Heart right ventricle (tissue), 16 donors: Measurements from ENCODE around the gene ITSN1. TPM values are rescaled to one million over a fixed set of nuclear protein-coding genes. Genes with fewer than 3 reads are reported as not detected.
"Not testable (repeated sequence)": the region's sequence is repeated elsewhere in the genome, so short reads cannot be mapped to it uniquely, and the experiment has no call there.

Source experiments
- ATAC-seq, 8 donors: fragments of 200-7000 bp; cut with Tn5 transposase; one replicate each; pipeline ENCODE4 v1.9.1; 2020; ENCODE audit warnings: mild to moderate bottlenecking in 8 of 8, moderate library complexity in 8 of 8, moderate number of reproducible peaks in 1 of 8
- DNase-seq, 2 donors: peaks; one replicate each; pipeline ENCODE4 v3.0.0-alpha.2; 2020
- H3K27ac ChIP-seq, 10 donors: fragments of 200-600 bp; sonication (generic) in 2 of 10; one replicate each; pipeline versions ENCODE4 v1.5.0 to v1.8.0; 2020 to 2022; ENCODE audit warnings: mild to moderate bottlenecking in 3 of 10
- H3K27me3 ChIP-seq, 7 donors: fragments of 200-600 bp; one replicate each; pipeline ENCODE4 v1.8.0; 2021 to 2022; ENCODE audit warnings: mild to moderate bottlenecking in 2 of 7
- H3K36me3 ChIP-seq, 9 donors: fragments of 200-600 bp; sonication (generic) in 1 of 9; one replicate each; pipeline versions ENCODE4 v1.5.0 to v1.8.0; 2020 to 2022; ENCODE audit warnings: mild to moderate bottlenecking in 2 of 9
- H3K4me1 ChIP-seq, 9 donors: fragments of 200-600 bp; sonication (generic) in 1 of 9; one replicate each; pipeline versions ENCODE4 v1.5.0 to v1.8.0; 2020 to 2022; ENCODE audit warnings: mild to moderate bottlenecking in 4 of 9
- H3K4me3 ChIP-seq, 10 donors: fragments of 200-600 bp; sonication (generic) in 2 of 10; one replicate each; pipeline versions ENCODE4 v1.5.0 to v1.8.0; 2020 to 2022; ENCODE audit warnings: mild to moderate bottlenecking in 7 of 10, moderate library complexity in 2 of 10
- H3K9me3 ChIP-seq, 11 donors: fragments of 200-600 bp in 10 of 11; sonication (generic) in 2 of 11; one replicate each; pipeline versions ENCODE4 v1.5.0 to v1.8.0; 2013 to 2022; ENCODE audit warnings: mild to moderate bottlenecking in 2 of 11, control low read depth in 1 of 11, moderate library complexity in 1 of 11
- CTCF ChIP-seq, 9 donors: fragments of 200-600 bp; sonication (generic) in 2 of 9; IDR thresholded peaks; one replicate each; pipeline versions ENCODE4 v1.5.0 to v1.8.0; 2021 to 2022; ENCODE audit warnings: antibody characterized with exemption in 9 of 9, mild to moderate bottlenecking in 5 of 9, moderate library complexity in 1 of 9
- WGBS, 2 donors: extraction: QIAGEN DNeasy Blood & Tissue Kit; methylation state at CpG; one replicate each; pipeline ENCODE4 v1.1.7; 2013; ENCODE audit warnings: inconsistent platforms in 1 of 2; 5-methylcytosine and 5-hydroxymethylcytosine counted together
- intact Hi-C, 10 donors: fragments of 100-400 bp; cut with DNase I; formaldehyde crosslinking; loops; one replicate each; pipeline versions ENCODE4 v1.11.1 to v1.14.2; 2022
- polyA plus RNA-seq, 2 donors: library from polyadenylated mRNA; stranded (reverse); fragments of 200-250 nt; gene quantifications; one replicate each; pipeline ENCODE4 v1.2.3, GENCODE V29; 2013
- total RNA-seq, 10 donors: library from RNA; stranded (reverse); fragmentation: NEBNext Ultra II Directional in 3 of 10; extraction: Animal tissue kit (Norgen Biotek cat#: 25700) in 3 of 10; gene quantifications; one replicate each; pipeline versions ENCODE4 v1.2.1 to v1.2.4, GENCODE V29; 2021 to 2023
- donor health status: Arrhythmogenic right ventricular cardiomyopathy.
- donor health status: ischemic (EF 13 %, LVEDD 7.1; RV severe dilation, severe dysfunction).
- donor health status: healthy with polysubstance abuse.
- donor health status: DM: no; HTN: yes; CAD: no.
- donor health status: DM: no; HTN: no; CAD: no.
- donor health status: ischemic (EF 25% LVEDD 6.9; RV normal size, moderate dysfunction).
- donor health status: ischemic (EF 25% LVEDD 5.7; RV mildly dilated, moderate dysfunction).
- donor health status: healthy.
- donor health status: DM: yes; HTN: yes; CAD: no.
- donor health status: Ischemic cardiomyopathy.
- donor health status: ischemic (EF 35%, LVEDD 5.7; RV mildly dilated, moderate dysfunction).
- donor health status: nonischemic (EF 11% LVEDD 7.7; RV severe dilation, severe dysfunction).
- donor health status: DM: yes; HTN: yes; CAD: no.
- donor health status: PGD.
- donor health status: ischemic (EF 29% LVEDD 5.4; RV normal size, mild dysfunction).
- donor health status: nonischemic (EF 23%, LVEDD 6.1; RV moderate dilation, normal function).

Gene ITSN1
- total and polyA plus RNA-seq, 12 donors, result 14.6 to 47.3 (median 32.3) TPM

GRCh38 chr21:33783187-33783979, 141.1 kb downstream of the ITSN1 start:
- intact Hi-C loops, result no loop called here
- Histone ChIP-seq H3K4me1 (no peaks in the 10 kb centered on the region), H3K9me3 (peaks cover 0 to 12% (median 5%) of the 10 kb centered on the region in 11 donors), H3K27me3 (no peaks in the 10 kb centered on the region), H3K4me3 (no peak overlapping the region), H3K36me3 (peaks cover 0 to 79% (median 3%) of the 10 kb centered on the region in 9 donors), H3K27ac (no peak overlapping the region)
- no peak for TF ChIP-seq CTCF (IDR thresholded peaks at IDR 0.05)
- DNase-seq (no peak), ATAC-seq (no peak)
- 88 to 89% methylated on average over 2 of the region's 2 CpGs for WGBS, 2 donors

GRCh38 chr21:33787431-33787830, 145.1 kb downstream of the ITSN1 start:
- Histone ChIP-seq H3K27ac (no peak overlapping the region), H3K9me3 (no peaks in the 10 kb centered on the region), H3K27me3 (no peaks in the 10 kb centered on the region), H3K4me3 (no peak overlapping the region), H3K36me3 (peaks cover 0 to 38% (median 0%) of the 10 kb centered on the region in 9 donors), H3K4me1 (peaks cover 0 to 5% (median 0%) of the 10 kb centered on the region in 9 donors)
- no peak for TF ChIP-seq CTCF (IDR thresholded peaks at IDR 0.05)
- ATAC-seq, result no peak
- no peak for DNase-seq
- intact Hi-C loops, result no loop called here
- 89 to 95% methylated on average over 2 of the region's 2 CpGs for WGBS, 2 donors

- DNase-seq, H3K9me3 ChIP-seq, H3K4me3 ChIP-seq, ATAC-seq, H3K4me1 ChIP-seq, H3K27ac ChIP-seq, H3K27me3 ChIP-seq, intact Hi-C loops: not testable (repeated sequence)
- H3K36me3 ChIP-seq, result peaks cover 0 to 28% (median 0%) of the 10 kb centered on the region in 9 donors
- 98 to 99% methylated on average over 5 of the region's 5 CpGs for WGBS, 2 donors
Measured at GRCh38 chr21:33788438-33788837, 146.1 kb downstream of the ITSN1 start.

- H3K36me3 ChIP-seq, result peaks cover 0 to 31% (median 4%) of the 10 kb centered on the region in 9 donors
- DNase-seq, result no peak
- no peaks in the 10 kb centered on the region for H3K27me3 ChIP-seq
- intact Hi-C loops, result no loop called here
- no peak overlapping the region for H3K4me3 ChIP-seq
- H3K4me1 ChIP-seq, result peaks cover 0 to 5% (median 0%) of the 10 kb centered on the region in 9 donors
- H3K27ac ChIP-seq, result no peak overlapping the region
- no peak for TF ChIP-seq CTCF (IDR thresholded peaks at IDR 0.05)
- ATAC-seq, result no peak
- WGBS, 2 donors, result 50 to 82% methylated on average over 1 of the region's 1 CpG
- no peaks in the 10 kb centered on the region for H3K9me3 ChIP-seq
Measured at GRCh38 chr21:33789697-33790096, 147.4 kb downstream of the ITSN1 start.

GRCh38 chr21:33791073-33791472, 148.8 kb downstream of the ITSN1 start:
- H3K36me3 ChIP-seq, result peaks cover 0 to 38% (median 4%) of the 10 kb centered on the region in 9 donors
- DNase-seq, result no peak
- peaks cover 0 to 5% (median 0%) of the 10 kb centered on the region in 9 donors for H3K4me1 ChIP-seq
- no peak overlapping the region for H3K27ac ChIP-seq
- WGBS, 2 donors, result 93 to 97% methylated on average over 3 of the region's 3 CpGs
- no peak for ATAC-seq
- H3K9me3 ChIP-seq, result no peaks in the 10 kb centered on the region
- TF ChIP-seq CTCF (IDR thresholded peaks at IDR 0.05), result no peak
- intact Hi-C loops, result no loop called here
- H3K27me3 ChIP-seq, result no peaks in the 10 kb centered on the region
- H3K4me3 ChIP-seq, result no peak overlapping the region
